Measurements from ENCODE around the gene JHY.

JHY gene

GRCh38 chr11:122938557-122938956 lies 56.0 kb downstream of the JHY start:
- DNase-seq, result no peak

DNA sequence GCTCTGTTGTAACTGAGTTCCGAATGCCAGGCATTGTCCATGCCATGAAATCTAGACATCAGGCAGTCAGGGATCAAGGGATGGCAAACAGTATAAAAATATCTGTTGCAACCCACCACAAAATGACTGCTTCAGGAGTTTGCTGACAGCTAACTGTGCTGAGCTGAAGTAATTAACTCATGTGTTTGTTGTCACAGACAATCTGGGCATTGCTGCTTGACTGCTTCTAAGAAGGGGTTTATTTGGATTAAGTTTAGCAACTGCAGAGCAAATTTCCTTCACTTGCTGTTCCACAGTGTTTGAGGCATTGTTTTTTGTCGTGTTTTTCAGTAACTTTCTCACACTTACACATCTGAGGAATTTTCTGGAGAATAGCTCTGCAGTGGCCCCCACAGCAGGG lies 68.7 kb downstream of the JHY start:
- no peak for DNase-seq

DNA sequence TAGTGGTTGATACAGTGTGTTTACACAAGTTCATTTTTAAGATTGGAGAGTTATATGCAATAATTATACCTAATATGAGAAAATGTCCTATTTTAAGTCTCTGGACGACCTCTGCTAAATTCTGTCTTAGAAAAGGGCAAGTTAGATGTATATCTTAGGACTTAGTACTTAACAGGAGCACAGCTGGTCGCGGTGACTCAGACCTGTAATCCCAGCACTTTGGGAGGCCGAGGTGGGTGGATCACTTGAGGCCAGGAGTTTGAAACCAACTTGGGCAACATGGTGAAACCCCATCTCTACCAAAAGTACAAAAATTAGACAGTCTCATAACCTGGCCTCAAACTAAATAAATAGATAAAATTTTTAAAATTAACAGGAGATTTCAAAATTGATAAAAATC lies 71.9 kb downstream of the JHY start:
- no peak for DNase-seq

DNA sequence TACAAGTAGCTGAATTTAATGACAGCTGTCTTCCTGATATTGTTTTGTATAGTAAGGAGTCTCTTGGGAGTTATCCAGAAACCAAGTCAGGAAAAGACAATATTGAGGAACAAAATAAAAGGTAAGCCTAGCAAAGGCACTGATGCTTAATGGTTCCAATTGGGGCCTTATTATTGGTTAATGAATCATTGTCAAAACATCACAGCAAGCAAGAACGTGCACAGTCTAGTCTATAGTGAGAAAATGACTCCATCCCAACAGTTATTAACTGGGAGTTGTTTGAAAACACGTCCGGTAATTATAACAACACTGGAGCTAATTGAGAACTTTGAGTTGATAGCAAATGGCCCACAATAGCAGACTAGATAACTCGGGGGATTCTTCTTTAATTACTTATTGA lies 81.4 kb downstream of the JHY start:
- DNase-seq, result no peak

- DNase-seq, result no peak
Measured at GRCh38 chr11:122976061-122976733, 93.6 kb downstream of the JHY start.

DNA sequence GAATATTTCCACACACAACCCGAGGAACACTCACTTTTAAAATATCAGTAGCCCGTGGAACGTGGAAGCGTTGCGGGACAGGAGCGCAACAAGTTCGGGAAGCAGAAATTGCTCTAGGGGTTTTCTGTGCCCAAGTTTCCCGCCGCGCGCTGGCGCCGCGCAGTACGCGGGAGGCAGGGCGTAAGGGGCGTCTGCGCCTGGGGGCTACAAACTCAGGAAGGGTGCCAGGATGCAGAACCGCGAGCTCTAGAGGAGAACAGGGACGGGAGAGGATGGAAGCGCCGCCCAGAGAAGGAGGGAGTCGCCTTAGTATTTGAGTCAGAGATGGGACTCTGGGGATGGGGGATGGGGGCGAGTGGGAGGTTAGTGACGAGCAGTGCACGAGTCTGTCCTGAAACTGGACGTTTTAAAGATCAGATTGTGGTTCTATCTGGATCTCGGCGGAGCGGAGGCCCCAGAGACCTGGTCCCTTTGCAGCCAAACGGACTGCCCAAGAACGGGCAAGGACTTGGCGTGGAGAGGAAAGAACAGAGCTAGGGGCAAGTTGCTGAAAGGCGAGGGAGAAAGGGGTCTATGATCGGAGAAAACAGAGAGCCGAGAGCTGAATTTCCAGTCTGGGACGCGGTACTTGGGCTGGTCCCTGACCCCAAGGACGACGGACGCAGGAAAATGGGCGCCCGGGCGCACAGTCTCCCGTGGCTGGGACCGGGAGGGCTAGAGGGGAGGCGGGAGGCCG lies 94.3 kb downstream of the JHY start:
- no peak for DNase-seq

DNA sequence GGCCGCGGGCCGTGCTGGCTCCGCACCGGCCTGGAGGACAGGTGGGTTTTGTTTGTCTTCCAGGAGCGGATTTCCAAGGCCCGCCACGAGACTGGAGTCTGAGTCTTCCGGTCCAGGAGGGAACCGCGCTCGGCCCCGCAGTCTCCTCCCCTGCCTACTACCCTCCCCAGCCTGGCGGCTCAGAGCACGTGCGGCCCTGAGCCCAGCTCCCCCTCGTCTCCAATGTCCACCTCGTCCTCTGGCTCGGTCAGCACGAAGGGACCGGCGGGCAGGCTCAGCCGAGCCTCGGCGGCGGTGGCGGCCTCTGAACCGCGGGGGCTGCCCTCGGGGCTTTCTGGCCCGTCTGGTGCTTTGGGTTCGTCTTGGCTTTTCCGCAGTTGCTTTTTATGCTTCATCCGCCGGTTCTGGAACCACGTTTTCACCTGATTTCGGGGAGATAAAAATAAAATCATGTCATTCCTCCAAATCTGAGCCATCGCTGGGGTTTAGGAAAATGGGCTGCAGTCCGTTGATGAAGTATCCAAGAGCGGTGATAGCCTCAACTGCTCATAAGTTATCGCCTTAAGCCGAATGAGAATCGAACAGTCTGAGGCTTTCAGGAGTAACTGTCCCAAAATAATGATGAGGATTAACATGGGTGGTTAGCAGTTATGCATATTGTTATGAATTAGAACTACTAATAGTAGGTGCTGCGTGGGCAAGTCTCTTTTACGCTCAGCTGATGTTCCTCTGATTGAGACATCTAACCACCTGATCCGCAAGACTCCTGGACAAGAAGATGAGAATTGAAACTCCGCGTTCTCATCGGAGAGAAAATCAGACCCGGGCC lies 95.1 kb downstream of the JHY start:
- no peak for DNase-seq

GRCh38 chr11:122978299-122978620 lies 95.7 kb downstream of the JHY start:
- DNase-seq, result no peak

GRCh38 chr11:122979103-122979814 lies 96.7 kb downstream of the JHY start:
- no peak for DNase-seq

- DNase-seq, result no peak
Measured at GRCh38 chr11:122979815-122980595, 97.4 kb downstream of the JHY start.

GRCh38 chr11:122981388-122982264 lies 99.1 kb downstream of the JHY start, which contains the start of gene BSX:
Gene BSX, minus strand, starts transcription at chr11:122981834. Its CDS starts 163 bp downstream, at chr11:122981671.
- DNase-seq, result peak in 29 of 56 donors; percentile 2 to 58 (median 12)

- no peak for DNase-seq
Measured at GRCh38 chr11:122983438-122984185, 101.1 kb downstream of the JHY start.

DNA sequence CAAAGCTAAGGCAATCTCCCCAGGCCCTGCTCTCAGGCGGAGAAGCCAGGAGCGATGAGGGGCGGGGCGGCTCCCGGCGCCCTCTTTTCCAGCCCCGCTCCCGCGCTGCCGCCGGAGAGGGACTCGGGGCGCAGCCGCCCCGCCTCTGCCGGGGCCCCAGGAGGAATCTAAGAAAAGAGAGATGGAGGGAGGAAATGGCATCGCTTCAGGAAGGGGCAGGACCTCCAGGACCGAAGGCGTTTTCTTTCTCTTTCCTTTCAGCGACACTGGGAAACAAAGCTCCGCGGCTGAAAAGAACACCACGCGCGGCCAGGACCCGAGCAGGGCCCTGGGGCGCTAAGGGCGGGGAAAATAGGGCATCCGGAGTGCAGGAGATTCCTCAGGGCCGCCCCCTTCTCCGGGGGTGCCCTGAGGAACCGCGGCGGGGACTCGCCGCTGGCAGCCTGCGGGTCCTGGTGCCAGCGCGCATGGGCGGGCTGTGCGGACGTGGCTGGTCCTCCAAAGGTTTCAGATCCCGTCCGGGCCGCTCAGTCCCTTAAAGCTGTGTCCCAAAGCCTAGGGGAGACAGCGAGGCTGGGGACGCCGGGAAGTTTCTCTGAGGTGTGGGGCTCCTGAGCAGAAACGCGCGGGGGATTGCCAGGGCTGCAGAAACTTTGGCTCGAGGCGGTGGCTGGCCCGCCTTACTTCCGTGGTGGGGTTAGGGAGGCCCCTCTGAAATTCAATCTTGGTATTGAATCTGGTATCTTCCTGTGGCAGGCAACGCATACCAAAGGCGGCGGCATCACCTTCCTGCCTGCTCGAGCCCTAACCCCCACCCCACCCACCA lies 101.8 kb downstream of the JHY start:
- no peak for DNase-seq

DNA sequence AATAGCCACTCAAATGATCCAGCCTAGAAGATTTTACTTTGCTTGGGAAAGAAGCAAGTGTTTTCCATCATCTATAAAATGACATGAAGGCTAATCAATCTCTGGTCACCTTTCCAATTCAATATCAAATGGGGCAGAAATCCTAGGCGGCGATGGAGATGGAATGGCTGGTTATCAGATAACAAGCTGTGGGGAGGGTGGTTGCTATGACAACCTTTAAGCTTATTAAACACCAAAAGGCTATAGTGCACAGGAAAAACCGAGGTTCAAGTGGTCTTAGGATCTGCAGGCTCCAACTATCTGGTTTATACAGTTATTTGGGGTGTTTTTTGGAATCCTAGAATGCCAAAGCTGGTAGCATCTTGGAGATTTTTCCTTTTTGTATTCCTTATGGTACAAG lies 113.0 kb downstream of the JHY start:
- DNase-seq, result no peak

DNA sequence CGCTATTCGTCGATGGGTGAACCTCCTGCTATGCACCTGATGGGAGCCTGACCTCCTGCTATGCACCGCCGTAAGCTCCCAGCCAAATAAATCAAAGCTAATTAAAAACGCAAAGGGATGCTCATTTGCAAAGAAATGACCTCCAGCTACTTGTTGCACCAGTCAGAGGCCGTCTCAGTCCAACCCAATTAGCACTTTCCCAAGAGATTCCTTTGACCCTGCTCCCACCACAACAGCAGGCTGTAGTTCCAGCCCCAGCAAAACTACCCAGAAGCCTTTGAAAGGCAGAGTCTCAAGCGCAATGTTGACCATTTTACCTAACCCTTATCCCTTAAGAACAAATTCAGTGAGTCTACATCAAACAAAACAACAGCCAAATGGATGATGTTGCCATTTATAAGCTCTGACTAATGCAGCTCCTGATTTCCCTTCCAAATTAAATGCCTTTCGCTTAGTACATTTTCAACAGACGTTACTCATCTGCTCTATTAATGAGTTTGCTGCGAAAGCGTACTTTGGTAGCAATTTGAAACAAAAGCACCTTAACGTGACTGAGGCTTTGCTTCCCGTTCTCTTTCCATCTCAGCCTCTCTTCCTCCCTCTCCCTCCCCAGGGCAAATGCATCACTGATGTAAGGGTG lies 116.3 kb downstream of the JHY start:
- peak in 6 of 56 donors; percentile 6 to 23 (median 16) for DNase-seq

- DNase-seq, result no peak
Measured at GRCh38 chr11:123000721-123001120, 118.2 kb downstream of the JHY start.

- no peak for DNase-seq
Measured at GRCh38 chr11:123006860-123007542, 124.4 kb downstream of the JHY start.
